Mesendoderm (in vitro differentiated cells): Measurements from ENCODE around the gene WDR46. TPM values are rescaled to one million over a fixed set of nuclear protein-coding genes. Genes with fewer than 3 reads are reported as not detected.
A peak's percentile ranks its signal among the peaks of the same experiment; 100 is the strongest.

Source experiments
- DNase-seq: peaks from one replicate; pipeline ENCODE4 v3.0.0; 2013
- H2AK5ac ChIP-seq: 2 replicates; pipeline ENCODE4 v1.6.1; 2013; ENCODE audit warnings: low read length, inconsistent platforms
- H2BK120ac ChIP-seq: 2 replicates; pipeline ENCODE4 v1.6.1; 2013; ENCODE audit warnings: low read depth, mild to moderate bottlenecking, low read length, moderate library complexity, mixed read lengths
- H2BK15ac ChIP-seq: replicated peaks from 2 replicates; pipeline ENCODE4 v1.6.1; 2013; ENCODE audit warnings: low read depth, mild to moderate bottlenecking, moderate library complexity
- H2BK5ac ChIP-seq: 2 replicates; pipeline ENCODE4 v1.6.1; 2013; ENCODE audit warnings: low read length, inconsistent platforms
- H3K18ac ChIP-seq: 2 replicates; pipeline ENCODE4 v1.6.1; 2013; ENCODE audit warnings: mild to moderate bottlenecking, low read length, mixed read lengths
- H3K23ac ChIP-seq: one replicate; pipeline ENCODE4 v1.6.1; 2013; ENCODE audit warnings: low read length
- H3K27ac ChIP-seq: 2 replicates; pipeline ENCODE4 v1.5.1; 2013; ENCODE audit warnings: low read depth, mild to moderate bottlenecking, inconsistent platforms, low read length, moderate library complexity
- H3K27me3 ChIP-seq: 2 replicates; pipeline ENCODE4 v1.6.1; 2013; ENCODE audit warnings: low read length, control low read depth, mild to moderate bottlenecking, inconsistent platforms; ENCODE audit not compliant: insufficient read depth, poor library complexity
- H3K36me3 ChIP-seq: 2 replicates; pipeline ENCODE4 v1.6.1; 2013; ENCODE audit warnings: low read length, inconsistent platforms; ENCODE audit not compliant: control insufficient read depth, insufficient read depth
- H3K4ac ChIP-seq: one replicate; pipeline ENCODE4 v1.6.1; 2013; ENCODE audit warnings: low read depth, mild to moderate bottlenecking, low read length, moderate library complexity
- H3K4me1 ChIP-seq: 2 replicates; pipeline ENCODE4 v1.6.1; 2013; ENCODE audit warnings: low read depth, low read length, inconsistent platforms; ENCODE audit not compliant: control insufficient read depth
- H3K4me2 ChIP-seq: 2 replicates; pipeline ENCODE4 v1.6.1; 2013; ENCODE audit warnings: low read length
- H3K4me3 ChIP-seq: 2 replicates; pipeline ENCODE4 v1.5.1; 2013; ENCODE audit warnings: mild to moderate bottlenecking, low read length
- H3K56ac ChIP-seq: one replicate; pipeline ENCODE4 v1.6.1; 2013; ENCODE audit warnings: low read length
- H3K79me1 ChIP-seq: 2 replicates; pipeline ENCODE4 v1.6.1; 2013; ENCODE audit warnings: low read length, inconsistent platforms
- H3K79me2 ChIP-seq: 2 replicates; pipeline ENCODE4 v1.6.1; 2013; ENCODE audit warnings: mild to moderate bottlenecking, low read length; ENCODE audit not compliant: control insufficient read depth, insufficient read depth
- H3K9ac ChIP-seq: 2 replicates; pipeline ENCODE4 v1.6.1; 2013; ENCODE audit warnings: low read length, inconsistent platforms
- H4K5ac ChIP-seq: one replicate; pipeline ENCODE4 v1.6.1; 2013; ENCODE audit warnings: low read length
- H4K8ac ChIP-seq: one replicate; pipeline ENCODE4 v1.6.1; 2013; ENCODE audit warnings: low read depth, mild to moderate bottlenecking, control low read depth, low read length, moderate library complexity
- WGBS: extraction: QIAGEN DNeasy Blood & Tissue Kit; methylation state at CpG from one replicate; pipeline ENCODE4 v1.1.7; 2013; ENCODE audit warnings: low lambda C conversion rate, missing lambda C conversion rate; ENCODE audit not compliant: insufficient coverage; ENCODE audit errors: extremely low coverage; 5-methylcytosine and 5-hydroxymethylcytosine counted together
- polyA plus RNA-seq, 2 experiments: library from polyadenylated mRNA; stranded (reverse); fragments of 200-250 nt; gene quantifications; one replicate each; pipeline ENCODE4 v1.2.3, GENCODE V29; 2013

Gene WDR46
- polyA plus RNA-seq (2013, experiment 1 of 2) = 116 TPM
- polyA plus RNA-seq (2013, experiment 2 of 2) = 117 TPM

GRCh38 chr6:33288921-33289783, at the start of gene WDR46, which contains the start of gene PFDN6:
Gene WDR46, minus strand, starts transcription at chr6:33289239. Its CDS starts 69 bp downstream, at chr6:33289170.
Gene PFDN6, plus strand, starts transcription at chr6:33289601. Its CDS starts 256 bp downstream, at chr6:33289857.
- Histone ChIP-seq H3K4me1 (no peaks in the 10 kb centered on the region), H2AK5ac (no peak within 1 kb of the TSS), H3K4me3 (peak within 1 kb of the TSS; percentile 88), H4K5ac (no peak within 1 kb of the TSS), H3K18ac (no peak within 1 kb of the TSS), H3K79me2 (peaks cover 19% of the 10 kb centered on the region), H3K23ac (no peak within 1 kb of the TSS), H3K27me3 (no peaks in the 10 kb centered on the region), H3K4ac (peak within 1 kb of the TSS; percentile 81), H2BK5ac (no peak within 1 kb of the TSS), H3K79me1 (peaks cover 22% of the 10 kb centered on the region), H3K36me3 (peaks cover 8% of the 10 kb centered on the region), H3K27ac (no peak within 1 kb of the TSS), H3K4me2 (peak within 1 kb of the TSS; percentile 87), H4K8ac (no peak within 1 kb of the TSS), H2BK15ac (no peak within 1 kb of the TSS), H3K9ac (peak within 1 kb of the TSS; percentile 85), H3K56ac (peak within 1 kb of the TSS; percentile 90), H2BK120ac (no peak within 1 kb of the TSS)
- peak; percentile 95 for DNase-seq
- WGBS = no CpG with 5 or more reads among the region's 43 CpGs

GRCh38 chr6:33336495-33336894, 47.5 kb upstream of the WDR46 start:
- Histone ChIP-seq H3K79me2 (no peaks in the 10 kb centered on the region), H3K27me3 (no peaks in the 10 kb centered on the region), H3K56ac (no peak overlapping the region), H2AK5ac (no peak overlapping the region), H3K9ac (no peak overlapping the region), H3K18ac (no peak overlapping the region), H3K36me3 (no peaks in the 10 kb centered on the region), H3K23ac (no peak overlapping the region), H2BK5ac (no peak overlapping the region), H4K5ac (no peak overlapping the region), H3K27ac (no peak overlapping the region), H3K79me1 (no peaks in the 10 kb centered on the region), H3K4me3 (no peak overlapping the region), H3K4me1 (no peaks in the 10 kb centered on the region), H3K4ac (no peak overlapping the region), H2BK120ac (no peak overlapping the region), H4K8ac (no peak overlapping the region), H3K4me2 (no peak overlapping the region), H2BK15ac (no peak overlapping the region)
- no peak for DNase-seq
- WGBS = no CpG with 5 or more reads among the region's 3 CpGs

- Histone ChIP-seq H3K4me3 (no peak overlapping the region), H2BK15ac (no peak overlapping the region), H4K8ac (no peak overlapping the region), H3K23ac (no peak overlapping the region), H3K9ac (no peak overlapping the region), H3K18ac (no peak overlapping the region), H3K56ac (no peak overlapping the region), H3K4me2 (no peak overlapping the region), H3K27me3 (no peaks in the 10 kb centered on the region), H2BK5ac (no peak overlapping the region), H3K36me3 (no peaks in the 10 kb centered on the region), H3K79me2 (no peaks in the 10 kb centered on the region), H3K4ac (no peak overlapping the region), H2BK120ac (no peak overlapping the region), H3K79me1 (no peaks in the 10 kb centered on the region), H2AK5ac (no peak overlapping the region), H3K4me1 (no peaks in the 10 kb centered on the region), H4K5ac (no peak overlapping the region), H3K27ac (no peak overlapping the region)
- WGBS = no CpG with 5 or more reads among the region's 4 CpGs
- no peak for DNase-seq
These were observed 46.9 kb upstream of the WDR46 start for GRCh38 chr6:33335916-33336315.

GRCh38 chr6:33333666-33334065, 44.6 kb upstream of the WDR46 start:
- Histone ChIP-seq H3K4me3 (no peak overlapping the region), H3K79me2 (no peaks in the 10 kb centered on the region)

GRCh38 chr6:33330736-33331135, 41.7 kb upstream of the WDR46 start:
- no peak for DNase-seq
- no peaks in the 10 kb centered on the region for H3K27me3 ChIP-seq
- H3K9ac ChIP-seq = no peak overlapping the region
- H2BK5ac ChIP-seq = no peak overlapping the region
- no peak overlapping the region for H2AK5ac ChIP-seq
- H3K4me1 ChIP-seq = no peaks in the 10 kb centered on the region
- no CpG with 5 or more reads among the region's 10 CpGs for WGBS
- no peak overlapping the region for H4K5ac ChIP-seq
- no peak overlapping the region for H3K4me2 ChIP-seq
- H3K4me3 ChIP-seq = no peak overlapping the region
- H3K4ac ChIP-seq = no peak overlapping the region
- no peaks in the 10 kb centered on the region for H3K79me2 ChIP-seq
- no peaks in the 10 kb centered on the region for H3K36me3 ChIP-seq
- H2BK120ac ChIP-seq = no peak overlapping the region
- H4K8ac ChIP-seq = no peak overlapping the region
- H3K18ac ChIP-seq = no peak overlapping the region
- no peaks in the 10 kb centered on the region for H3K79me1 ChIP-seq
- H2BK15ac ChIP-seq = no peak overlapping the region
- no peak overlapping the region for H3K23ac ChIP-seq
- H3K27ac ChIP-seq = no peak overlapping the region
- no peak overlapping the region for H3K56ac ChIP-seq

More at GRCh38 chr6:33333666-33334065, 44.6 kb upstream of the WDR46 start:
- WGBS = no CpG with 5 or more reads among the region's 4 CpGs
- no peaks in the 10 kb centered on the region for H3K79me1 ChIP-seq
- H2BK5ac ChIP-seq = no peak overlapping the region
- no peak for DNase-seq
- no peak overlapping the region for H3K18ac ChIP-seq
- no peak overlapping the region for H3K56ac ChIP-seq
- no peak overlapping the region for H3K9ac ChIP-seq
- no peak overlapping the region for H2AK5ac ChIP-seq
- H4K8ac ChIP-seq = no peak overlapping the region
- H3K23ac ChIP-seq = no peak overlapping the region
- no peak overlapping the region for H2BK15ac ChIP-seq
- no peak overlapping the region for H3K4ac ChIP-seq
- no peak overlapping the region for H4K5ac ChIP-seq
- no peaks in the 10 kb centered on the region for H3K36me3 ChIP-seq
- H3K27me3 ChIP-seq = no peaks in the 10 kb centered on the region
- H2BK120ac ChIP-seq = no peak overlapping the region
- H3K4me2 ChIP-seq = no peak overlapping the region
- H3K4me1 ChIP-seq = no peaks in the 10 kb centered on the region
- H3K27ac ChIP-seq = no peak overlapping the region
